ENCODE results near the gene CKM. TPM values are rescaled to one million over a fixed set of nuclear protein-coding genes. Genes with fewer than 3 reads are reported as not detected.

CKM gene
- polyA plus RNA-seq, 2 of the 4 experiments (the other 2 are of a cell fraction) = not detected

- DNase-seq (ENCODE audit: low read depth in 1 of 2, low spot score in 1 of 2) = no peak
- FAIRE-seq = no peak
- H3K4me2 ChIP-seq = no peak overlapping the region
- CTCF ChIA-PET = no interaction called here
- ATAC-seq = peak; percentile 11 to 16; a peak in 1 of 6 replicates
- no peaks in the 10 kb centered on the region for H3K9me3 ChIP-seq
- no peak for TF ChIP-seq FOSB (CRISPR knock-in tag; IDR thresholded peaks at IDR 0.05)
- no peak for TF ChIP-seq RAD21 (conservative IDR thresholded peaks at IDR 0.05 in 1 of 2, IDR thresholded peaks at IDR 0.05 in 1 of 2)
- 0 out of 2 replicates have a peak, but pooled peaks have one; percentile 5 for TF ChIP-seq USF2 (IDR thresholded peaks at IDR 0.05)
- TF ChIP-seq E2F6 (IDR thresholded peaks at IDR 0.05; ENCODE audit: borderline replicate concordance, low read depth) = no peak
- no peak for TF ChIP-seq NPAS2 (CRISPR knock-in tag; IDR thresholded peaks at IDR 0.05; ENCODE audit: borderline replicate concordance)
- no peak for TF ChIP-seq HEYL (CRISPR knock-in tag; IDR thresholded peaks at IDR 0.05)
- TF ChIP-seq NFE2L2 (conservative IDR thresholded peaks at IDR 0.05; ENCODE audit: low read length) = no peak
- TF ChIP-seq CBX2 (IDR thresholded peaks at IDR 0.05; ENCODE audit: borderline replicate concordance, low read depth) = no peak
- 47% methylated on average over 3 of the region's 4 CpGs for WGBS (ENCODE audit: missing lambda C conversion rate)
- no peaks in the 10 kb centered on the region for H3K4me1 ChIP-seq
- H3K4me3 ChIP-seq = no peak overlapping the region
- POLR2A ChIA-PET = interaction anchor here (0.5 kb wide), 1 partner anchor 15 kb away, joined by 3 read pairs; no protein-coding TSS in a partner anchor
- no peak overlapping the region for H3K27ac ChIP-seq
Measured at GRCh38 chr19:45304141-45304926, 18.3 kb downstream of the CKM start.

GRCh38 chr19:45303269-45304060 is 19.2 kb downstream of the CKM start:
- CTCF ChIA-PET = no interaction called here

More at GRCh38 chr19:45303269-45304060, 19.2 kb downstream of the CKM start:
- POLR2A ChIA-PET = no interaction called here
- H3K4me1 ChIP-seq = no peaks in the 10 kb centered on the region
- ATAC-seq (no peak), FAIRE-seq (no peak), DNase-seq (ENCODE audit: low read depth in 1 of 2, low spot score in 1 of 2) (no peak)
- H3K4me2 ChIP-seq = no peak overlapping the region
- no peaks in the 10 kb centered on the region for H3K9me3 ChIP-seq
- TF ChIP-seq MAZ (IDR thresholded peaks at IDR 0.05; ENCODE audit: borderline replicate concordance, low read depth, low read length) = no peak
- TF ChIP-seq TP53 (CRISPR knock-in tag; IDR thresholded peaks at IDR 0.05) = no peak
- TF ChIP-seq HMGXB4 (CRISPR knock-in tag; IDR thresholded peaks at IDR 0.05; ENCODE audit: borderline replicate concordance) = no peak
- TF ChIP-seq PBX3 (IDR thresholded peaks at IDR 0.05) = no peak
- TF ChIP-seq JUNB (IDR thresholded peaks at IDR 0.05) = no peak
- TF ChIP-seq JUN (IDR thresholded peaks at IDR 0.05) = no peak
- no peak for TF ChIP-seq MAX (IDR thresholded peaks at IDR 0.05)
- no peak for TF ChIP-seq PHF8 (IDR thresholded peaks at IDR 0.05; ENCODE audit: borderline replicate concordance, low read depth)
- no peak for TF ChIP-seq ATOH8 (CRISPR knock-in tag; IDR thresholded peaks at IDR 0.05; ENCODE audit: low read depth)
- TF ChIP-seq RAD21 (conservative IDR thresholded peaks at IDR 0.05 in 1 of 2, IDR thresholded peaks at IDR 0.05 in 1 of 2) = no peak
- TF ChIP-seq SREBF2 (IDR thresholded peaks at IDR 0.05) = no peak
- TF ChIP-seq NR3C1 (IDR thresholded peaks at IDR 0.05) = no peak
- no peak for TF ChIP-seq FOXS1 (CRISPR knock-in tag; IDR thresholded peaks at IDR 0.05)
- TF ChIP-seq CHD2 (IDR thresholded peaks at IDR 0.05; ENCODE audit: low read length, partially characterized antibody) = no peak
- TF ChIP-seq FOSL2 (IDR thresholded peaks at IDR 0.05) = no peak
- TF ChIP-seq FOSL2 (CRISPR knock-in tag; IDR thresholded peaks at IDR 0.05) = no peak
- TF ChIP-seq HDAC2 (IDR thresholded peaks at IDR 0.05) = no peak
- no peak overlapping the region for H3K27ac ChIP-seq
- H3K4me3 ChIP-seq = no peak overlapping the region
- 90% methylated on average over 12 of the region's 12 CpGs for WGBS (ENCODE audit: missing lambda C conversion rate)
